Tibial nerve (tissue), 4 donors: ENCODE data around the gene ITGA3.

Source experiments
- EP300 ChIP-seq, 2 donors: sonication (generic); formaldehyde crosslinking; IDR thresholded peaks; one replicate each; pipeline ENCODE4 v1.6.1; 2017; ENCODE audit warnings: antibody characterized with exemption in 2 of 2, mild to moderate bottlenecking in 1 of 2
- POLR2A ChIP-seq, 2 donors: fragments of 450-650 bp; IDR thresholded peaks; one replicate each; pipeline ENCODE4 v1.6.1; 2017; ENCODE audit warnings: antibody characterized with exemption in 2 of 2, mild to moderate bottlenecking in 2 of 2, moderate library complexity in 2 of 2
- TF ChIP-seq, protein P1 (sequence below), 5 experiments: fragments of 200-600 bp in 3 of 5; fragments of 450-650 bp in 2 of 5; sonication (generic) in 3 of 5; IDR thresholded peaks; one replicate each; pipeline ENCODE4 v1.5.1; 2016 to 2019; ENCODE audit warnings: antibody characterized with exemption in 5 of 5, mild to moderate bottlenecking in 3 of 5, moderate library complexity in 2 of 5

GRCh38 chr17:50091918-50092285 lies 36.0 kb downstream of the ITGA3 start:
- TF ChIP-seq POLR2A (IDR thresholded peaks at IDR 0.05) (no peak), EP300 (IDR thresholded peaks at IDR 0.05) (no peak)
- TF ChIP-seq, protein P1, sequence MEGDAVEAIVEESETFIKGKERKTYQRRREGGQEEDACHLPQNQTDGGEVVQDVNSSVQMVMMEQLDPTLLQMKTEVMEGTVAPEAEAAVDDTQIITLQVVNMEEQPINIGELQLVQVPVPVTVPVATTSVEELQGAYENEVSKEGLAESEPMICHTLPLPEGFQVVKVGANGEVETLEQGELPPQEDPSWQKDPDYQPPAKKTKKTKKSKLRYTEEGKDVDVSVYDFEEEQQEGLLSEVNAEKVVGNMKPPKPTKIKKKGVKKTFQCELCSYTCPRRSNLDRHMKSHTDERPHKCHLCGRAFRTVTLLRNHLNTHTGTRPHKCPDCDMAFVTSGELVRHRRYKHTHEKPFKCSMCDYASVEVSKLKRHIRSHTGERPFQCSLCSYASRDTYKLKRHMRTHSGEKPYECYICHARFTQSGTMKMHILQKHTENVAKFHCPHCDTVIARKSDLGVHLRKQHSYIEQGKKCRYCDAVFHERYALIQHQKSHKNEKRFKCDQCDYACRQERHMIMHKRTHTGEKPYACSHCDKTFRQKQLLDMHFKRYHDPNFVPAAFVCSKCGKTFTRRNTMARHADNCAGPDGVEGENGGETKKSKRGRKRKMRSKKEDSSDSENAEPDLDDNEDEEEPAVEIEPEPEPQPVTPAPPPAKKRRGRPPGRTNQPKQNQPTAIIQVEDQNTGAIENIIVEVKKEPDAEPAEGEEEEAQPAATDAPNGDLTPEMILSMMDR (IDR thresholded peaks at IDR 0.05), result no peak
